GM12872 (cell line): Measurements from ENCODE around the gene DLGAP4.

ENCODE experiments used
- CTCF ChIP-seq: IDR thresholded peaks from 3 replicates; pipeline ENCODE4 v1.5.1; 2011; ENCODE audit warnings: low read depth, mild to moderate bottlenecking, low read length, moderate library complexity; ENCODE audit not compliant: insufficient read depth

Gene DLGAP4

GRCh38 chr20:36277546-36277945 lies 28.6 kb upstream of the DLGAP4 start:
- no peak for TF ChIP-seq CTCF

GRCh38 chr20:36279362-36279761 lies 26.8 kb upstream of the DLGAP4 start:
- TF ChIP-seq CTCF: no peak

- no peak for TF ChIP-seq CTCF
Measured at GRCh38 chr20:36279776-36280175, 26.4 kb upstream of the DLGAP4 start.

GRCh38 chr20:36281785-36282380 lies 24.3 kb upstream of the DLGAP4 start:
- TF ChIP-seq CTCF: no peak

GRCh38 chr20:36284751-36285150 lies 21.4 kb upstream of the DLGAP4 start:
- no peak for TF ChIP-seq CTCF

GRCh38 chr20:36285746-36286447 lies 20.2 kb upstream of the DLGAP4 start:
- TF ChIP-seq CTCF: no peak

GRCh38 chr20:36297656-36298055 lies 8.5 kb upstream of the DLGAP4 start:
- no peak for TF ChIP-seq CTCF
